ENCODE results near the gene P4HB.

Gene P4HB

DNA sequence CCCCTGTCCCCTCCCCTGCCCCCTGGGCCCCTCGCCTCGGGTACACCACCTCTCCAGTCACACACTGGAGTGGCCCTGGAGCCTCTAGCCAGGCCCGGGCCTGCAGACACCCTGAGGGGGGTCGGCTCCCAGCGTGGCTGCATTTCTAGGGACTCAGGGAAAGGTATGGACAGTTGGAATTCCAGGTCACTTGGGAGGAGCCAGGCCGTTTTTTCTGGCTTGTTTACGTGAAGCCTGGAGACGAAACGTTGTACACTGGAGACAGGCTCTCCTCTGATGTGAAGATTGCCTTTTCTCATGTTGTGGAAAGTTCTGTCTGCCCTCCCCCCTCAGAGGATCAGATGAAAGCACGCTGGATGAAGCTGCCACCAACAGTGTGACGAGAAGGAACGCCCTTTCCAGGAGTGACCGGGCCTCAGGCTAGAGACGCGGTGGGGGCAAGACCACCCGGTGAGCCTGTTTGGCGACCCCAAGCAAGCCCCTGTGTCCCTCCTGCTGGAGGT, 21.5 kb downstream of the P4HB start:
- DNase-seq (ENCODE audit: low read depth) = no peak
- no peak overlapping the region for H3K4me3 ChIP-seq (ENCODE audit: low read depth, low read length)
- TF ChIP-seq CTCF (IDR thresholded peaks at IDR 0.05; ENCODE audit: control insufficient read depth, extremely low read depth, insufficient read depth) = no peak

GRCh38 chr17:81837641-81838040, 22.7 kb downstream of the P4HB start:
- no peak overlapping the region for H3K4me3 ChIP-seq (ENCODE audit: low read depth, low read length)
- no peak for TF ChIP-seq CTCF (IDR thresholded peaks at IDR 0.05; ENCODE audit: control insufficient read depth, extremely low read depth, insufficient read depth)
- DNase-seq (ENCODE audit: low read depth) = no peak

DNA sequence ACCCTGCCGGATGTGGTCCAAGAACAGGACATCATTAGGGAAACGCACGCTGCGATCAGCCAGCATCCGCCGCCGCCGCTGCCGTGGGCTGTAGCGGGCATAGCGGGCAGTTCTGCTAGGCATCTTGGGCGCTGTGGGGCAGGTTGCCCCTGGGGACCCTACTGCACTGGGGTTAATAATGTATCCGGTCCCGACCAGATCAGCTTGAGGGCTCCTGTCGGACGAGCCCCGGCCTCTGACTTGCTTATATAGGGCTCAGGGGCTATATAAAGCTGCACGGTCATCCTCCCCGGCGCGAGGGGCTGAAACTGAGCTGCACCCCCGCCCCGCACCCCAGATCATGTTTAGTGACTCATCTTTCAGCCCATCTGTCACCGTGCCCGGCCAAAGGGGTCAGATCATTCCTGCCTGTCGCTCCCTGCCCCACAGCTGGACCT, 25.5 kb downstream of the P4HB start, which contains the start of gene PPP1R27:
Gene PPP1R27, minus strand, starts transcription at position 220 of the 437 bp plus-strand sequence. Its CDS starts 97 bp downstream, at position 123.
- no peak for DNase-seq (ENCODE audit: low read depth)
- peak within 1 kb of the TSS; percentile 83 for H3K4me3 ChIP-seq (ENCODE audit: low read depth, low read length)
- no peak for TF ChIP-seq CTCF (IDR thresholded peaks at IDR 0.05; ENCODE audit: control insufficient read depth, extremely low read depth, insufficient read depth)

DNA sequence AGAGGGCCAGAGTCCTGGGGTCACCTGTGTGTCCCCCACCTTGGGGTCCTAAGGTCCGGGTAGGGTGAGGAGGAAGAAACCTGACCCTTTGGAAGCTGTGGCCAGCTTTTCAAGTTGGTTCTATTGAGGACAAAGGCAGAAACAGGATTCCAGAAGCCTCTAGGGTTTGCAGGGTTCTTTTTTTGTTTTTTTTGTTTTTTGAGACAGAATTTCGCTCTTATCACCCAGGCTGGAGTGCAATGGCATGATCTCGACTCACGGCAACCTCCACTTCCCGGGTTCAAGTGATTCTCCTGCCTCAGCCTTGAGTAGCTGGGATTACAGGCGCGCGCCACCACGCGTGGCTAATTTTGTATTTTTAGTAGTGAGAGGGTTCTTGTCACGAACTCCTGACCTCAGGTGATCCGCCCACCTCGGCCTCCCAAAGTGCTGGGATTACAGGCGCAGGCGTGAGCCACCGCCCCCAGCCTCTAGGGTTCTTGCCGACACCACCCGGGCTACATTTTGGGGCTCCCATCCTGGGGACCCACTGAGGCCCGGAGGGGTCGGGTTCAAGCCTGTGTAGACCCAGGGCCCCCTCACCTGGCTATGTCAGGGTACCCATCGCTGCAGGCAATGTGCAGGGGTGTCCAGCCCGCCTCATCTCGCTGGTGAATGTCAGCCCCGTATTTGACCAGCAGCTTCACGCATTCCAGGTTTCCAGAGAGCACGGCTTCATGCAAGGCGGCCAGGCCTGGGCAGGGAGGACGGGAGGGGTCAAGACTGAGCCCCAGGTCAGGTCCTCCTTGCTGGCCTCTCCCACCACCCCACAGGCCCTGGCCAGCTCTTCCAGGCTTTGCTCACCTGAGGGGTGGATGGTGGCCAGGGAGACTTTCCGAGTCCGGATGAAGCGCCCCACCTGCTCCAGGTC, 26.2 kb downstream of the P4HB start:
- H3K4me3 ChIP-seq (ENCODE audit: low read depth, low read length) = peak overlapping the region; percentile 83
- no peak for DNase-seq (ENCODE audit: low read depth)
- TF ChIP-seq CTCF (IDR thresholded peaks at IDR 0.05; ENCODE audit: control insufficient read depth, extremely low read depth, insufficient read depth) = no peak

- DNase-seq (ENCODE audit: low read depth) = peak; percentile 72
- no peak for TF ChIP-seq CTCF (IDR thresholded peaks at IDR 0.05; ENCODE audit: control insufficient read depth, extremely low read depth, insufficient read depth)
These were observed 27.0 kb downstream of the P4HB start, which contains the start of gene MCRIP1 for GRCh38 chr17:81833160-81833920. MCRIP1 (minus strand) TSS chr17:81833291; CDS start chr17:81824506, 8,785 bp downstream.

GRCh38 chr17:81832608-81833159, 27.7 kb downstream of the P4HB start:
- H3K4me3 ChIP-seq (ENCODE audit: low read depth, low read length) = peak overlapping the region; percentile 70
- DNase-seq (ENCODE audit: low read depth) = no peak
- TF ChIP-seq CTCF (IDR thresholded peaks at IDR 0.05; ENCODE audit: control insufficient read depth, extremely low read depth, insufficient read depth) = no peak

More at GRCh38 chr17:81833160-81833920, 27.0 kb downstream of the P4HB start, which contains the start of gene MCRIP1:
- peak within 1 kb of the TSS; percentile 83 for H3K4me3 ChIP-seq (ENCODE audit: low read depth, low read length)
